GM21390 (cell line): ENCODE measurements around the gene NBPF4.
"Not testable (repeated sequence)": the region's sequence is repeated elsewhere in the genome, so short reads cannot be mapped to it uniquely, and the experiment has no call there.

ENCODE experiments used
- ATAC-seq: cut with Tn5 transposase; IDR thresholded peaks from one replicate; pipeline ENCODE4 v1.9.1; 2021; ENCODE audit not compliant: unreplicated experiment

The NBPF4 gene

GRCh38 chr1:108214641-108215465, 29.0 kb downstream of the NBPF4 start:
- ATAC-seq, result not testable (repeated sequence)

GRCh38 chr1:108211014-108211413, 32.9 kb downstream of the NBPF4 start:
- no peak for ATAC-seq

GRCh38 chr1:108209456-108210108, 34.3 kb downstream of the NBPF4 start:
- ATAC-seq, result no peak

GRCh38 chr1:108208724-108209446, 35.0 kb downstream of the NBPF4 start:
- ATAC-seq, result no peak

GRCh38 chr1:108203582-108203981, 40.3 kb downstream of the NBPF4 start:
- ATAC-seq, result not testable (repeated sequence)

- ATAC-seq, result no peak
Observed at GRCh38 chr1:108201687-108202086, 42.2 kb downstream of the NBPF4 start.

- no peak for ATAC-seq
Observed at GRCh38 chr1:108200687-108201051, 43.2 kb downstream of the NBPF4 start.

GRCh38 chr1:108199781-108200686, 43.8 kb downstream of the NBPF4 start, which contains the start of gene SLC25A24:
Gene SLC25A24 (minus strand): TSS chr1:108200343. CDS start chr1:108200138, 205 bp downstream.
- peak; percentile 89 for ATAC-seq

- ATAC-seq, result no peak
Observed at GRCh38 chr1:108199201-108199691, 44.6 kb downstream of the NBPF4 start.

GRCh38 chr1:108194051-108194450, 49.8 kb downstream of the NBPF4 start:
- ATAC-seq, result no peak

- ATAC-seq, result no peak
Observed at GRCh38 chr1:108193333-108193732, 50.5 kb downstream of the NBPF4 start.

GRCh38 chr1:108192581-108192980, 51.3 kb downstream of the NBPF4 start:
- no peak for ATAC-seq

- ATAC-seq, result no peak
Observed at GRCh38 chr1:108190686-108191416, 53.0 kb downstream of the NBPF4 start.

- no peak for ATAC-seq
Observed at GRCh38 chr1:108190001-108190634, 53.8 kb downstream of the NBPF4 start.

GRCh38 chr1:108188801-108189200, 55.1 kb downstream of the NBPF4 start:
- no peak for ATAC-seq

- ATAC-seq, result no peak
Observed at GRCh38 chr1:108182959-108183700, 60.7 kb downstream of the NBPF4 start.

- ATAC-seq, result no peak
Observed at GRCh38 chr1:108179018-108179417, 64.9 kb downstream of the NBPF4 start.
